Putamen (tissue), 1 donor: ENCODE data around the gene LRGUK.

Source experiments
- DNase-seq: peaks from one replicate; pipeline ENCODE4 v3.0.0-alpha.2; 2016; ENCODE audit warnings: low spot score

Gene LRGUK

DNA sequence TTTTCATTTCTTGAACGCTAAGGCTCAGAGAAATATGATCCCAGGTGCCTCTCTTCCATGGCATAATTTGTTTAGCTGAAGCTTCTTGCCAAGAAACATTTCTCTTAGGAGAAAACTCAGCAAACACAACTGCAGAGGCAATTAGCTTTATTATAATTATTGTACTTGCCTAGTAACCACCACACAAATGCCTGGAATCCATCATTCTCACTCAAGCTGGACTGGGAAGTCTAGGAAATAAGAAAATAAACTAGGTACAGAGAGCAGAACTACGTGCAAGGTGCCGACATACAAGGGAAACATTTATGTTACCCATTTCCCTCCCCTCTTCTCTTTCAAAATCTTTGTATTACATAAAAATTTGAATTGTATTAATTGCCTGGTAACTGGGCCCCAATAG lies 174.5 kb downstream of the LRGUK start:
- DNase-seq = no peak

DNA sequence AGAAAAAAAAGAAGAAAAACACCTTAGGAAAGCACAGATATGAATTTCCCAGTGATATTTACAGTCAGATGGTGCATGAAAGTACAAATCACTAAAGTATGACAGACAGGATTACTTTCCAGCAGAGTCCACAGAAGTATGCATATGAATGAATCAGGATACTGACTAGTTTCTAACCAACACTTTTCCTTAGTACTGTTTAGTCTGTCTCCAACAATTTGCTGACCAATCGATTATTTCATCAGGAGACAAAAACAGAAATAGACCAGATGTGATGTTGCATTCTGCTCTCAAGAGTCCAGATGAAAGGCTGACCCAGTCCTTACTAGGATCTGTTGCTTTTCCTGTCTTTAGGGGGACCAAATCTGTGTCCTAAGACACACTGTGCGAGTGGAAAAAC lies 175.0 kb downstream of the LRGUK start:
- DNase-seq = no peak

DNA sequence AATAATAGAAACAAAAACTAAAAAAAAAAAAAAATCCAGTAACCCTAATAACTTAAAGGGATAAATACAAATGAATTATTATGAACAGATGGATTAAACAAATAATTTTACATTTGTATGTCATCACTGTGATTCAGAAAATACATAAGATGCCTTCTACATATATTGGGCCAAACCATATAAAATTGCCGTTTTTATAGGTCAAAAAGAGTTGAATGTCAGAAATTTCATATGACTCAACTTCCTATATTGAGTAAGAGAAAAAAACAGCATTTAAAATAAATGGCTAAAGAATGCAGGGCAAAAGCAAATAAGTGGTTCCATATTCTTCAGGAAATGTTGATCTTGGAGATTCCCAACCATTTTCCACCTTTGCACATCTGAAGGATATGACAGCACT lies 180.2 kb downstream of the LRGUK start:
- no peak for DNase-seq

DNA sequence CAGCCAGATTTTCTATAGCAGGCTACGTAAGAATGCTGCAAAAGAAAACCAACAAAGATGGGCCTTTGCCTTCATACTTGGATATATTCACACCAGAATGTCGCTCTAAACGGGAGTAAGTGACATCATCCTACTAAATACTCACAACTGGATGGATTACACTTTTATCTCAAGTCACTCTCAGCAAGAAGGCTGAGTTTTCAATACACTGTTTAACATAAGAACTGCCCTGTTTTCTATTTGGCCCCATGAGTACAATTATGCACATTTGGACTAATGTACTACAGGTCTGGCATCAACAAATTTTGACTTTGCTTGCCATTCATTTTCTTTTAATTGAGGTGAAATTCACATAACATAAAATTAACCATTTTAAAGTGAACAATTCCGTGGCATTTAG lies 181.4 kb downstream of the LRGUK start:
- no peak for DNase-seq

DNA sequence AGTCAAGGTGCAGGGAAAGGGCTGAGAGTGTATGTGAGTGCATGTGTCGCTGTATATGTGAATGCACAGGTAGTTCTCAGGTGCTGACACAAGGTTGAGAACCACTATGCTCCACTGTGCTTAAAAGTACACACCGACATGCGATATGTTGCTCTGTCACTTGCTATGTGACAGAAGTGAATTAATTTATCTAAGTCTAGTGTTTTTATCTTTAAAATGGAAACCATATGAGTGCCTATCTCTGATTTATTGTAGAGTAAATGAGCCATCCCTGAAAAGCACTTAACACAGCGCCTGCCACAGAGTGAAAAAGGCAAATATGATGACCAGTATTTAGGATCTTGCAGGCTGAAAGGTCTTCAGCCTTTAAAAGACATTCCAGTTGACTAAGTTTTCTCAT lies 184.7 kb downstream of the LRGUK start:
- no peak for DNase-seq

DNA sequence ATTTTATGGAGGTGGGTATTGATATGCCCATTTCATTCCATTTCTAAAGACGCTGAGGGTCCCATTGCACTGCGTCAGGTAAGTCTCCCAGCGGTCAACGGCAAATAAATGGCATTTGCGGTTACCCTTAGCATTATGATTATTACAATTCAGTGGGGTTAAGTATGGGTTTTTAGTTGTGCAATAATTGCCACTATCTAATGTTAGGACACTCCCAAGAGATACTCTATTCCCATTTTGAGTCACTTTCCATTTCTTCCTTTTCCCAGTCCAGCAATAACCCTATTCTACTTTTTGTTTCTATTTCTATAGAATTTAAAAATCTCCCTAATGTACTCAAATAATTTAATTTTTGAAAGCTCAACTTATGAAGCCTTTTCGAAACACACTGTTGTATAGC lies 185.6 kb downstream of the LRGUK start:
- DNase-seq = no peak

DNA sequence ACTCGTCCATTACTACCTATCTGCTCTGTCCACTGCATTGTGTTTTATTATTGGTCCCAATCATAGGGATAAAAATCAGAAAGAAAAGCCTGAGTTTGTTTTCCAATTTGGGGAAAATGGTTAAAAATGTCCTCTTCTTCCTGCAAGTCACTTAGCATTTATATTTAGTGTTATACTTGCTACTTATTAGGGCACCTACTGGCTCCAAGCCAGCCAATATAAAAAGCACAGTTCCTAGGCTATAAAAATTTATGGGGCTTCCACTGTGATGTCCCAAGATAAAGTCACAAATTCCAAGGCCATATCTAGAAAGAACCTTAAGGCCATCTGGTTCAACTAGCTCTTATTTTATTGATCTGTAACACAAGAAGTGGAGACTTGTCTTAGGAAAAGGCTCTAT lies 186.4 kb downstream of the LRGUK start:
- no peak for DNase-seq
